ENCODE results near the gene CST9L. TPM values are rescaled to one million over a fixed set of nuclear protein-coding genes. Genes with fewer than 3 reads are reported as not detected.

Gene CST9L
- total RNA-seq, 1 donor from 2014 or later, result not detected

DNA sequence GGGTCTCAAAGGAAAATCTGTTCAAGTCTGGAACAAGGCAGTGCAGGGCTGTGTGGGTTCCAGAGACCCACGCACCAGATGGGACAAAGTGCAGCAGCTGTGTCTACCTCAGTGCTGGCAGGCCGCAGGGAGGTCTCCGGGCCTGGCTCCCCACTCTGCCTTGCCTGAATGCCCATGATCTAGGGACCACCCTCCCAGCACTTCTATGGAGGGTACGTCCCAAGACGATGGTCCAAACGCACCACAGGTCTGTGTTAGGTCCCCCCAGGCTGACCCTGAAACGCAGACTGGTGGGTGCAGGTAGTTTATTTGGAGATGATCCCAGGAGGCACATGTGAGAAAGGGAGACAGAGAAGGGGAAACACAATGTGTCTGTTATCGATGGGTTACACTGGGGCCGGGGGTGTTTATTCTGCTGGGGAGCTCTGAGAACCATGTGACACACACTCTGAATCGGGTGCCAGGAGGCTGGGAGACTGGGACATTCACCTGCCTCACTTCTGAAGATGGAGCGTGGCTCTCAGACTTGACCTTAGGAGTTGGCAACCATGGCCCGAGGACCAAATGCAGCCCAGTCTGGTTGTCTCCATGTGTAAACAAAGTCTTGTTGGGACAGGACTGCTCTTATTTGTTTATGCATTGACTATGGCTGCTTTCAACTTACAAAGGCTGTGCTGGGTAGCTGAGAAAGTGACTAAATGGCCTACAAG is 21.7 kb downstream of the CST9L start:
- DNase-seq (ENCODE audit: low spot score), result no peak

DNA sequence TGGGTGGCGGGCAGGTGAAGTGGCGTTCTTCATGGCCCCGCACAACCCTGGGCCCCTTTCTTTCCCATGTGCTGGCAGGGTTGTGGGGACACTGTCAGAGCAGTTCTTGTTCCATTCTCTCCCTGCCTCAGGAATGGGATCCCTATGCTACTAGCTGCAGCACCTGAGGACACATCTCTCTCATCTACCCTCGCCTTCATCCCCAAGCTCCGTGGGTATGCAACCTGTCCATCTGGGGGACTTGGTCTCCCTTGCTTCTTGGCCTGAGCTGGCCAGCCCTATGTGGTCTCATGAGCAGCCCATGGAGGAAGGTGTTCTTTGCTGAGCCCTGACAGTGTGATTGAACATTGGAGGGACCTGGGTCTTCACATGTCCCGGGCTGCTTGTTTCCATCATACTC is 24.2 kb downstream of the CST9L start:
- no peak for DNase-seq (ENCODE audit: low spot score)

DNA sequence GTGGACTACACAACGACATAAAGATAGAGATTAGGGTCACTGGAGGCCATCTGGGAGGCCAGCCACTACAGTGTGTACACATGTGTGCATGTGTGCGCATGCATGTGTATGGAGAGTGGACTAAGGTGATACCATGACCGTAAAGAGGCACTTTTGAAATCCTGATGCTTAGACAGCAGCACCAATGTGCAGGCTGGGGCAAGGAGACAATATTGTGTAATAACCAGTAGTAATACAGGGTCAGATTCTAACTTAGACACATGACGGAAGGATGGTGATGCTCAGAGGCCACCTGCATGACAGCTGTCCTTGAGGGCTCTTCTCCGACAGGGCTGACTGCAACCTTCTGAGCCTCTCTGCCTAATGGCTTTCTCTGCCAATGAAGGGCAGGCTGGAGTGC is 25.5 kb downstream of the CST9L start:
- no peak for DNase-seq (ENCODE audit: low spot score)

GRCh38 chr20:23541776-23542175 is 26.5 kb downstream of the CST9L start:
- no peak for DNase-seq (ENCODE audit: low spot score)

DNA sequence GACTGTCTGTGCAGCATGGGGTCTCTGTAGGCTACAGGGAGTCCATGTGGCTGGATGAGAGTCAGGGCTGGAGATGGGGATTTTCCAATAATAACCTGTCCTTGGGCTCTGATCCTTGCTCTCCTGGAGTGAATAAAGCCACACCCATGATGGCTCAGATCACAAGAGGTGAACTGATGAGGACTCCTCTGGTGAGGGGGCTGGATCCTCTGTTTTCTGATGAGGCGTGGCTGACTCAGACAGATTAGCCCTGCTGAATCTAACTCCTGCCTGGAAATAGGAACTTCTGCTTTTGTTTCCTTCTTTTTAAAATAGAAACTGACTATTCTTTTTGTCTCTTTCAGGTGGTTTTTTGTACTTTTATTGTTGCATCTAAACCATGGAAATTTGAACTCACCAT is 27.0 kb downstream of the CST9L start:
- DNase-seq (ENCODE audit: low spot score), result no peak

DNA sequence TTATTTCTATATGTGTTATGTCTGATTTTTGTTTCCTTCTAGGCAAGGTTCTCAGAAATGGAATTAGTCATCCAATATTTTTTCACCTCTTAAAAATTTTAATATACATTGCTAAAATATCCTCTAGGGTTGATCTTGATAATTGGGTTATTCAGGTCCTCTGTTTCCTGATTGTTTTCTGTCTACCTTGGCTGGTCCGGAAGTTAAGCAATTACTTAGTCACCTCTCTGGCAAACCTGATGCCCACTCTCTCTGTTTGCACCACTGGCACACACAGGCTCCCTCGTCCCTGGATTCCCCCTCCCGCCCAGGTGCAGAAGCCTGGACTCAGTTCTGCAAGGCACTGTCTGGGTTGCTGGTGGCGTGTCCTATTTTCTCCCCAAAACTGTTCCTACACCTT is 27.7 kb downstream of the CST9L start:
- no peak for DNase-seq (ENCODE audit: low spot score)

GRCh38 chr20:23537030-23537429 is 31.3 kb downstream of the CST9L start:
- no peak for DNase-seq (ENCODE audit: low spot score)

DNA sequence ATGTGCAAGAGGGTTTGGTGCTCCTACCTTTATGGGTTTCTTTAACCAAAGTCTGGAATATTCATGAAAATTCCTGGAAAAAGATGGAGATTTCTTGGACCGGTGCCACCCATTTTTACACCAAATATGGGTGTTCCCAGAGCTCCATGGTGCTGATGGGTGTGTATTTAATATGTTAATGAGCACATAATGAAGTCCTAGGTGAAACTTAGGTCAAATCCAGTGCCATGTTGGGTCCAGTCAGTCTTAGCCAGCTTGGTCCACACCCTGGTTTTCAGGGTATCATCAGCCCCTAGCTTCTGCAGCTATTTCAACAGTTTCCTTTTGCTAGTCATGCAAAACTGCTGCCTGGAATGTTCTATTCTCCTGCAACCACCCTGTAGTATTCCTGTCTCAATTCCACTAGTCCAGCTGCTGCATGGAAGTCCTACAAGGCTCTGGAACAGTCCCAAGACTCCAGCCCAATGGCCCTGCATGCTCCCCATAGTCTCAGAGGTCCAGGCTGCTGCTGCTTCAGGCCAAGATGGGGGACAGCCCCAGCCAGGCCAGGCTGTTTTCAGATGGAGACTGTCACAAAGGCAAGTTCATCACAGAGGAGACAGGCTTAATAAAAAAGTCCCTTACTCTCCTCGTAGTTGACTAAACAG is 31.8 kb downstream of the CST9L start:
- no peak for DNase-seq (ENCODE audit: low spot score)

DNA sequence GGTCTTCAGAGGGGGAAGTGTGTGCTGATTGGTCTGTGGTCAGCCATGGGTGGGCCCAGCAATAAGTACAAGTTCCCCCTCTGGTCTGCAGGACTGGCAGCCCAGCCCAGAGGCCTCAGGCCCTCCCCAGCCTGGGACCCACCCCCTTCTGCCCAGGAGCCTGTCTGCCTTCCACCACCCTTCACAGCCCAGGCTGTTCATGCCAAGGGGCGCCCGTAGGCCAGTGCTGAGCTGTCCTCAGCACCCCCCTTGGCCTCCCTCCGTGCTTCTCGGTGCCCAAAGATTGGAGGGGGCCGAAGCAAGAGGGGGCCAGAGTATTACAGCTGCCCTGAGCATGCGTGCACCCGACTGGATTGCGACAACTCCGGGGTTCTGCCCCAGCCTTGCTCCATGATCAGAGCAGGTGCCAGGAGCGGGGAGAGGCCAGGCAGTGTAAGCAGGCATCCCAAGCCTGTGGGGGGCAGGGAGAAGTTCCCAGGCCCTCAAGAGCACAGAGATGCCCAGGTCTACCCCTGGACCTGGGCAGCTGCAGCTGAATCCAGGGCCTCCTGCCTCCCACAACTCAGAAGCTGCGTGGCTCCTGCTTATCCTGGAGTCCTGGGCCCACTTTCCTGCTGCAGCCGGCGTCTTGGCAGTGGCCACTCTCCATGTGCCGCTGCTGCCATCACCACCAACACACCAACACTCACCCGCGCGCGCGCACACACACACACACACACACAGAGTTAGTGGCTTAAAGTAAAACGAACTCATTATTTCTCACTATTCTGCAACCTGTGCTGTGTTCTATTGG is 33.3 kb downstream of the CST9L start:
- no peak for DNase-seq (ENCODE audit: low spot score)

- no peak for DNase-seq (ENCODE audit: low spot score)
These were observed 35.1 kb downstream of the CST9L start for GRCh38 chr20:23533161-23533560.

- DNase-seq (ENCODE audit: low spot score), result no peak
These were observed 35.8 kb downstream of the CST9L start for GRCh38 chr20:23532533-23532932.

GRCh38 chr20:23530937-23531567 is 37.2 kb downstream of the CST9L start:
- DNase-seq (ENCODE audit: low spot score), result no peak

- no peak for DNase-seq (ENCODE audit: low spot score)
These were observed 39.3 kb downstream of the CST9L start for GRCh38 chr20:23528867-23529431.

DNA sequence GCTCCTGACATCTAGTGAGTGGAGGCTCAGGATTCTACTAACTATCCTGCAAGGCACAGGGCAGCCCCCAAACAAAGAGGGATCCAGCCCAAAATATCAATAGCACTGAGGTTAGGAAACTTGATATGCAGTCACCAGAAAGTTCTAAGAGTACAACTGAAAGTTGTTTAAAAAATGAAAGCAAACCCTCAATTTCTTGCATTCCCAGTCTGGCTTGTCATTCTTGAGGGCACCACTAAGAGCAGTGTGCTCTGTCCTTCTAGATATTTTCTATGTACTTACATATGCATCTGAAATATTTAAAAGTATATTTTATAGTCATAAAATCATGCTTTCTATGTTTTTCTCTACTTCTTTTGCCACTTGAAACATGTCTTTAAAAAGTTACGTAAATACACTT is 41.4 kb downstream of the CST9L start:
- DNase-seq (ENCODE audit: low spot score), result no peak

- no peak for DNase-seq (ENCODE audit: low spot score)
These were observed 44.1 kb downstream of the CST9L start for GRCh38 chr20:23524146-23524545.

GRCh38 chr20:23520185-23520584 is 48.1 kb downstream of the CST9L start:
- no peak for DNase-seq (ENCODE audit: low spot score)

- no peak for DNase-seq (ENCODE audit: low spot score)
These were observed 48.7 kb downstream of the CST9L start for GRCh38 chr20:23519556-23519955.

GRCh38 chr20:23517719-23518118 is 50.6 kb downstream of the CST9L start:
- no peak for DNase-seq (ENCODE audit: low spot score)

GRCh38 chr20:23515250-23515939 is 52.9 kb downstream of the CST9L start:
- no peak for DNase-seq (ENCODE audit: low spot score)

DNA sequence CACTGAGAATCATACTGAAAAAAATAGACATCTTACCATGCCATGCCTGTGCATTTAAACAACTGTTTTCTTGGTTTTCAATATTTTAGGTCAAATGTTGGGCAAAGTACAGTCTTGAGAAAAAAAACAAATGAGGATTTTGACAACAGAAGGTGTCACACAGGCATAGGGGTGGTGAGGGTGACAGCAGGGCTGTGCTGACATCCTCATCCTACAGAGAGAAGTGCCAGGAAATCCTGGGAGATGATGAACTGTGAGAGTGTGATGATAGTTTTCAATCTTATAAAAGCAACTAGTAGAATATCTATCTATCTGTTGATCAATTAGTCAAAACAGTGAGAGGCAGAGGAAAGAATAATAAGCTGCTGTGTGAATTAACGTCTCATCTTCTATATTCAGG is 53.4 kb downstream of the CST9L start:
- DNase-seq (ENCODE audit: low spot score), result no peak
